ENCODE measurements around the gene FAH.

DNA sequence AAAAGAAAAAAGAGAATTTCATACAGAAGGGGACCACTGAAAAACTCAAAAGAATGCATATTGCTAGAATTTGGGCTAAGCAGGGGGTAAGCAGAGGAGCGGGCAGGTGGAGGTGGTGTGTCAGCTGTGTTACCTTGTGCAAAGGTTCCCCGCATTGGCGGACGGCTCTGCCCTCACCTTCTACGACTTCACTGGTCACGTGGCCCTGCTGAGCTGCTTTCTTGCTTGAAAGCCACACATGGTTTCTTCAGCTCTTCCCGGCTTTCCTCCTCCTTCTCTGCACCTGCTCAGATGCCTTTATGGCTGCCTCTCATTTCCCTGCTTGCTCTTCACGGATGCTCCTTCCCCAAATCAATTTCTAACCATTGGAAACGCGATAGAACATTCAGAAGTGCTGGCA is 30.5 kb downstream of the FAH start:
- TF ChIP-seq, protein P1, sequence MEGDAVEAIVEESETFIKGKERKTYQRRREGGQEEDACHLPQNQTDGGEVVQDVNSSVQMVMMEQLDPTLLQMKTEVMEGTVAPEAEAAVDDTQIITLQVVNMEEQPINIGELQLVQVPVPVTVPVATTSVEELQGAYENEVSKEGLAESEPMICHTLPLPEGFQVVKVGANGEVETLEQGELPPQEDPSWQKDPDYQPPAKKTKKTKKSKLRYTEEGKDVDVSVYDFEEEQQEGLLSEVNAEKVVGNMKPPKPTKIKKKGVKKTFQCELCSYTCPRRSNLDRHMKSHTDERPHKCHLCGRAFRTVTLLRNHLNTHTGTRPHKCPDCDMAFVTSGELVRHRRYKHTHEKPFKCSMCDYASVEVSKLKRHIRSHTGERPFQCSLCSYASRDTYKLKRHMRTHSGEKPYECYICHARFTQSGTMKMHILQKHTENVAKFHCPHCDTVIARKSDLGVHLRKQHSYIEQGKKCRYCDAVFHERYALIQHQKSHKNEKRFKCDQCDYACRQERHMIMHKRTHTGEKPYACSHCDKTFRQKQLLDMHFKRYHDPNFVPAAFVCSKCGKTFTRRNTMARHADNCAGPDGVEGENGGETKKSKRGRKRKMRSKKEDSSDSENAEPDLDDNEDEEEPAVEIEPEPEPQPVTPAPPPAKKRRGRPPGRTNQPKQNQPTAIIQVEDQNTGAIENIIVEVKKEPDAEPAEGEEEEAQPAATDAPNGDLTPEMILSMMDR (conservative IDR thresholded peaks at IDR 0.05; ENCODE audit: low read depth in 2 of 2), result no peak
- TF ChIP-seq EZH2 (IDR thresholded peaks at IDR 0.05; ENCODE audit: low read depth, unreplicated experiment) (no peak), EZH2phosphoT487 (IDR thresholded peaks at IDR 0.05; ENCODE audit: unreplicated experiment) (no peak), CREB1 (CRISPR knock-in tag; IDR thresholded peaks at IDR 0.05; ENCODE audit: low read depth) (no peak), POLR2AphosphoS5 (IDR thresholded peaks at IDR 0.05; ENCODE audit: low read depth) (no peak)
- TF ChIP-seq, protein P2, sequence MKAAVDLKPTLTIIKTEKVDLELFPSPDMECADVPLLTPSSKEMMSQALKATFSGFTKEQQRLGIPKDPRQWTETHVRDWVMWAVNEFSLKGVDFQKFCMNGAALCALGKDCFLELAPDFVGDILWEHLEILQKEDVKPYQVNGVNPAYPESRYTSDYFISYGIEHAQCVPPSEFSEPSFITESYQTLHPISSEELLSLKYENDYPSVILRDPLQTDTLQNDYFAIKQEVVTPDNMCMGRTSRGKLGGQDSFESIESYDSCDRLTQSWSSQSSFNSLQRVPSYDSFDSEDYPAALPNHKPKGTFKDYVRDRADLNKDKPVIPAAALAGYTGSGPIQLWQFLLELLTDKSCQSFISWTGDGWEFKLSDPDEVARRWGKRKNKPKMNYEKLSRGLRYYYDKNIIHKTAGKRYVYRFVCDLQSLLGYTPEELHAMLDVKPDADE (IDR thresholded peaks at IDR 0.05), result no peak
